Stimulated activated CD8-positive, alpha-beta memory T cell treated with anti-CD3 and anti-CD28 coated beads, Interleukin-15, amount 100 ng/mL, for 24 hours (primary cell): ENCODE results near the gene MSGN1.
"Not testable (repeated sequence)": the region's sequence is repeated elsewhere in the genome, so short reads cannot be mapped to it uniquely, and the experiment has no call there.

Experiments
- DNase-seq: peaks from one replicate; pipeline ENCODE4 v3.0.0-alpha.2; 2020; ENCODE audit warnings: low read depth

The MSGN1 gene

DNA sequence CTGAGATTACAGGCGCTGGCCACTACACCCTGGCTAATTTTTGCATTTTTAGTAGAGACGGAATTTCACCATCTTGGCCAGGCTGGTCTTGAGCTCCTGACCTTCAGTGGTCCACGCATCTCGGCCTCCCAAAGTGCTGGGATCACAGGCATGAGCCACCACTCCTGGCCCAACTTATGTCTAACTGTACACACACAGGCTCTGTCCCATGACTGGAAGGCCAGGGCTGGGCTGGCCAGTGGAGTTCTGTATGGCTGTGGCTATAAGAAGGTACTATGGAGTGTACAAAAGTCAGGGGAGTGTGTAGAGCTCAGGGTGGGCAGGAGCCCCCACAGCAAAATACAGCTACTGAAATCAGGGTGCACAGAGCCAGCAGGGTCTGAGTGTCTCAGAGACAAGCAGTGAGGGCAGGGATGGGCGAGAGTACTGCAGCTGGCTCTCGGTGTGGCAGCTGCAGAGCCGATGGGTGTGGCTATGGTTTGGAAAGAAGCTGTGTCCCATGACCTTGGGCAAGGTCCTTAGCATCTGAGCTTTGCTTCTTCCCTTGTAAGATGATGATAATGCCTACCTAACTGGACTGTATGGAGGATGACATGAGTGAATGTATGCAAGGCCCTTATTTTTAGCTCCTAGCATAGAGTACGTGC, 10.4 kb upstream of the MSGN1 start:
- DNase-seq, result no peak

GRCh38 chr2:17813010-17813741, 3.1 kb upstream of the MSGN1 start:
- DNase-seq, result no peak

GRCh38 chr2:17813742-17814473, 2.4 kb upstream of the MSGN1 start:
- DNase-seq, result no peak

- DNase-seq, result no peak
Observed at GRCh38 chr2:17814601-17815000, 1.7 kb upstream of the MSGN1 start.

- no peak for DNase-seq
Observed at GRCh38 chr2:17815468-17816184, 634 bp upstream of the MSGN1 start.

- no peak for DNase-seq
Observed at GRCh38 chr2:17818235-17818815, 2.1 kb downstream of the MSGN1 start.

- DNase-seq, result no peak
Observed at GRCh38 chr2:17821080-17821479, 4.8 kb downstream of the MSGN1 start.

DNA sequence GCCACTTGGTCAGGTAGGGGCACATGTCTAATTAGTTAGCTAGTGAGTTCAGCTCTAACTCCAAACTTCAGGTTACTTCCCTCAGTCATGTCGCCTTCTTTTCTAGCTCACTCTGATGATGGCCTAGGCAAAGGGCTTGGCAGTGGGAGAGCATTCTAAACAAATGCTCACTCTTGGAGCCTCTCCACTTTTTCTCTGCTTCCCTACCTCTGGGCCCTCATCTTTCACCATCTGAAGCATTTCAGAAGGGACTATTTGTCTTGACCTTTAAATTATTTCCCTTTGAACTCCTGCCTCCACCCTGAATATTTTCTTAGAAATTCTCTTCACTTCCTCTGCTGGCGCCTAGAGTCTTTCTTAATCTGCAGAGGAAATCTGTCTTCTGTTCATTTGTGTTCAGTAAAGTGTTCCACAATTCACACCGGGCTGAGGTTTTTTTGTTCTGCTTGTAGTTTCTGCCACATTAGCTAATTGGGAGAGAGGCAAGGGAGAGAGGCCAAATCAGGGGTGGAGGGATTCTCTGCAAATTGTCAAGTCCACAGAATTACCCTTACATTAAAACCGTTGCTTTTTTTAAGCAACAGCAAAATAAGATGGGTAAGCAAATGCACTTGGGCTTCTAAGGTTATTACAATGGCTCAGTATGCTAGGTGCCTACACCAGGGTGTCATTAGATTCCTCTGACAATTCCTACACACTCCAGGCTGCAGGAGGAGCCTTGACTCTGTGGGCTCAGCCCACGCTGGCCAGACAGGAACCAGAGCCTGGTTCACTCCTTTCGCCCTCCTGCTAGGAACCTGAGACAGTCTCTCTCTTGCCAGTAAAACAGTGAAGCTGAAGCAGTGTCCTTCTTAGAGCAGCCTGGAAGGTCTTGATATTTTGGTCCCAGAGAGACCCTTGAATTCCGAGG, 5.5 kb downstream of the MSGN1 start:
- no peak for DNase-seq

GRCh38 chr2:17822445-17823117, 6.3 kb downstream of the MSGN1 start:
- no peak for DNase-seq

GRCh38 chr2:17823646-17824045, 7.4 kb downstream of the MSGN1 start:
- DNase-seq, result not testable (repeated sequence)

DNA sequence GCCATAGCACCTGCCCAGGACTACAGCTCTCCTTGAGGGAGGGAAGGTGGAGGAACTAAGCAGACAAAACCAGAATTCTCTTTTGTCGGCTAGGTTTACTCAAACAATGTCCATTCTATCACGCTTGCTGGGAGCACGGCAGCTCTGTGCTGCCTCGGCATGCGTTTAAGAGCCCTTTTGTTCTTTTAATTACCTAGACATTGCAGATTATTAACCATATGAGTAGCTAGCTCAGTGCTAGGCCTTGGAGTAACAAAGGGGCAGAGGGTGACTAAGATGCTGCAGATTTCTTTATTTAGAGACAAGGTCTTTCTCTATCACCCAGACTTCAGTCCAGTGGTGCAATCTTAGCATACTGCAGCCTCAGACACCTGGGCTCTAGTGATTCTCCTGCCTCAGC, 11.1 kb downstream of the MSGN1 start:
- DNase-seq, result no peak

- DNase-seq, result no peak
Observed at GRCh38 chr2:17827785-17828184, 11.5 kb downstream of the MSGN1 start.

DNA sequence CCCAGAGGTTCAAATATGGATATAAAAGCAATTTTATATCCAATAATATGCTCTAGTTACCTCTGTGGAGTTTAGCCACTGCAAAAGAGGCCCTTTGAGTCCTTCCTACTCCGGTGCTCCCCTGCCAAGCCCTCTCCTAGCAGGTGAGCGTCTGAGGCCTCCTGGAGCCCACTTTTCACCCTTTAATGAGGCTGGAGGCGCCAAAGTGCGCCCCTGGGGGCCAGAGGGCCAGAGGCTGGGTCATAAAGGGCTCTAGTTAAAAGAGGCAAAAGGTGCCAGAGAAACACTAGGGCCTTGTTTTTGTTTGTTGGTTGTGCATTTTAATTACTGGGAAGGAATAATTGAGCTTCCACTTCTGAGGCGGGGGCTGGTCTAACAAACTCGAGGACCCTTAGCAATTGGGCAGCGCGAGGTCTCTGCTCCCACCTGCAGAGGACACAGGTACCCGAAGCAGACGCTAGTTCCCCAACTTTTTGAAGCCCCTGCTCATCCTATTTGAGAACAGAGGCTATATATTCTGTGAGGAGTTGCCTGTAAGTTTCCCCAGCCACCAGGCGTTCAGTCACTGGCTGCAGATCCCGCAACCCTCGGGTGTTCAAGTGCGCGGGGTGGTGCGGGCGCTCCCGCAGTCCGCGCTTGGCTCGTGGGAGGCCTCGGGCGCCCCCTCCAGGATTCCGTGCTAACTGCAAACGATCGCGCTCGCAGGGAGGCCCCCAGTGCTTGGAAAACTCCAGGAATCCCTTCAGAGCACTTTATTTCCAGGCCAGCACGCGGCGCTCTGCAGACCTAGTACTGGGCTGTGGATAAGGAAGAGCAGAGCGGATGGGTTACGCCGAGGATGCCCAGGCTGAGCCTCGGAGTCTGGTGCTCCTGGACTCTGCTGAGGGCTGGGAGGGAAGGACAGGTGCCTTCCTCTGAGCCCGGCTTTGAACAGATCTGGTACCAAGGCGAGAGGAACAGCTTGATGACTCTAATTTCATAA, 14.1 kb downstream of the MSGN1 start:
- peak; percentile 15 for DNase-seq

GRCh38 chr2:17835516-17835915, 19.3 kb downstream of the MSGN1 start:
- no peak for DNase-seq

DNA sequence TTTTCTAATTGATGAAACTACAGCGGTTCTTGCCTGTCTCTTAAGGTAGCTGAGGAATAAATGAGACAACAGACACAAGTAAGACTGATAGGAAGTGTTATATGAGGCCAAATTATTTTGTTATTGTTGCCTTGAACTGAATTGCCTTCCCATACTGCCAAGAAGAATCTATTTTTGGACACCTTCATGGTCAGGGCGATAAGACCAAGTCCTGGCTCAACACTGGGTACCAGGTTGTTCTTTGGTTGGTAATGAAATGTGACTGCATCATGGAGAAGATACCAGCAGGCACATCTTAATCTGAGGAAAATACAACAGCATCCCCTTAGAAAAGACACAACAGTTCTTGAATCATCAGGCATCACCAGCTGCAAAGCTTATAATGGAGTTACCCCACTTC, 23.7 kb downstream of the MSGN1 start:
- DNase-seq, result no peak

DNA sequence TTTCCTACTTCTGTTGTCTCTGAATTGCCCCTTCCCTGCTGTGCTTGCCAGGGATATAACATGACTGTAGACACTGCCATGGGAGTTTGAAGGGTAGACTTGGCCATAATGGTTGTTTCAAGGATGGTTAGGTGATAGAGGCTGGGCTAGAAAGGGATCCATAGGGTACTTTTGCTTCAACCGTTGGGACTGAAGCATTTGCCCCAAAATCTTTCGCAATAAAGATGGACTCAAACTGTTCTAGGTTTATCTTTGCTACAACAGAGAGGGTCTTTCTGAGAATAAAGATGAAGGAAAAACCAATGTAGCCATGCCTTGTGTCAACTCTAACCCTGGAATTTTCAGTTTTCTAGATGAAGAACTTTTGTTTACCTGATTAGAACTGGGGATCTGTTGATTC, 27.2 kb downstream of the MSGN1 start:
- no peak for DNase-seq

GRCh38 chr2:17845806-17846205, 29.5 kb downstream of the MSGN1 start:
- no peak for DNase-seq

GRCh38 chr2:17846676-17847075, 30.4 kb downstream of the MSGN1 start:
- DNase-seq, result no peak

DNA sequence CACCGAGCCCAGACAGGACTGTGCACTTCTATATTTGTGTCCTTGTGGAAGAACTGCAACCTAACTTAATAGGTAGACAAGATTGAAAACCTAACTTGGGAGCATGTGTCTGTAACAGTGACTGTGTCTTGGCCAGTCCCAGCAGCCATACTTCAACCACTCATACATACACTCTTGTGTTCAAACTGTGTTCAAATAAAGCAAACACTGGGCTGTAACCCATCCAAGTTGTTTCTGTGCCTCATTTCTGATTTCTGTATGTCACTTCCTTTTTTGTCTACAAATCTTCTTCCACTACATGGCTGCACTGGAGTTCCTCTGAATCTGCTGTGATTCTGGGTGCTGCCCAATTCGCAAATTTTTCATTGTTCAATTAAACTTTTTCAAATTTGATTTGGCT, 31.0 kb downstream of the MSGN1 start:
- DNase-seq, result no peak
